SU-DHL-6 (cell line): Measurements from ENCODE around the gene AGBL4.
"Not testable (repeated sequence)": the region's sequence is repeated elsewhere in the genome, so short reads cannot be mapped to it uniquely, and the experiment has no call there.

Source experiments
- H2AFZ ChIP-seq: fragments of 200-600 bp; sonication (generic); 2 replicates; pipeline ENCODE4 v1.6.1; 2014; ENCODE audit warnings: low read depth, mild to moderate bottlenecking, moderate library complexity, mixed read lengths, antibody characterized with exemption, low read length; ENCODE audit not compliant: severe bottlenecking
- H3F3A ChIP-seq: fragments of 200-600 bp; shearing (Covaris generic); 2 replicates; pipeline ENCODE4 v1.6.0; 2016; ENCODE audit warnings: antibody characterized with exemption, mild to moderate bottlenecking; ENCODE audit not compliant: insufficient read depth
- H3K27ac ChIP-seq: fragments of 200-600 bp; sonication (generic); 2 replicates; pipeline ENCODE4 v1.5.1; 2016; ENCODE audit warnings: low read depth, mild to moderate bottlenecking, low read length, moderate library complexity, mixed read lengths
- H3K27me3 ChIP-seq: fragments of 200-600 bp; sonication (generic), shearing (Covaris generic); 2 replicates; pipeline ENCODE4 v1.6.0; 2014; ENCODE audit warnings: mild to moderate bottlenecking, low read length
- H3K36me3 ChIP-seq: fragments of 200-600 bp; sonication (generic); 2 replicates; pipeline ENCODE4 v1.6.1; 2014; ENCODE audit warnings: mild to moderate bottlenecking, low read length, mixed read lengths
- H3K4me2 ChIP-seq: fragments of 300-600, 200-600 bp; shearing (Covaris generic), sonication (generic); 2 replicates; pipeline ENCODE4 v1.6.0; 2014; ENCODE audit warnings: low read length, low read depth, mild to moderate bottlenecking; ENCODE audit not compliant: poor library complexity, severe bottlenecking
- H3K4me3 ChIP-seq: fragments of 200-600 bp; sonication (generic); 2 replicates; pipeline ENCODE4 v1.5.1; 2014; ENCODE audit warnings: antibody characterized with exemption, low read length, mild to moderate bottlenecking, mixed read lengths; ENCODE audit not compliant: insufficient read depth, poor library complexity, severe bottlenecking
- H3K79me2 ChIP-seq: fragments of 200-600 bp; sonication (generic); 2 replicates; pipeline ENCODE4 v1.6.1; 2014; ENCODE audit warnings: mild to moderate bottlenecking, low read length, moderate library complexity; ENCODE audit not compliant: insufficient read depth
- H3K9ac ChIP-seq: fragments of 200-600 bp; sonication (generic); 2 replicates; pipeline ENCODE4 v1.7.0; 2014; ENCODE audit warnings: mild to moderate bottlenecking, low read length
- H3K9me2 ChIP-seq: fragments of 200-600 bp; sonication (generic); replicated peaks from 2 replicates; pipeline ENCODE4 v1.6.1; 2014; ENCODE audit warnings: low read length; ENCODE audit not compliant: insufficient read depth
- H3K9me3 ChIP-seq: fragments of 200-600 bp; sonication (generic); 2 replicates; pipeline ENCODE4 v1.6.1; 2014; ENCODE audit warnings: low read length, mixed read lengths; ENCODE audit not compliant: insufficient read depth
- H4K20me1 ChIP-seq: fragments of 200-600 bp; sonication (generic); 2 replicates; pipeline ENCODE4 v1.6.1; 2014; ENCODE audit warnings: low read depth, mild to moderate bottlenecking, antibody characterized with exemption, low read length, moderate library complexity, mixed read lengths
- CTCF ChIP-seq: fragments of 200-600 bp; sonication (generic); IDR thresholded peaks from one replicate; pipeline ENCODE4 v1.5.1; 2017; ENCODE audit warnings: antibody characterized with exemption, mild to moderate bottlenecking, low read length, moderate library complexity; ENCODE audit not compliant: insufficient read depth, poor library complexity, severe bottlenecking
- EZH2phosphoT487 ChIP-seq: fragments of 200-600 bp; sonication (generic), shearing (Covaris generic); conservative IDR thresholded peaks from 2 replicates; pipeline ENCODE4 v1.6.1; 2018; ENCODE audit warnings: mild to moderate bottlenecking, antibody characterized with exemption, low read length, moderate library complexity, mixed read lengths

The AGBL4 gene

DNA sequence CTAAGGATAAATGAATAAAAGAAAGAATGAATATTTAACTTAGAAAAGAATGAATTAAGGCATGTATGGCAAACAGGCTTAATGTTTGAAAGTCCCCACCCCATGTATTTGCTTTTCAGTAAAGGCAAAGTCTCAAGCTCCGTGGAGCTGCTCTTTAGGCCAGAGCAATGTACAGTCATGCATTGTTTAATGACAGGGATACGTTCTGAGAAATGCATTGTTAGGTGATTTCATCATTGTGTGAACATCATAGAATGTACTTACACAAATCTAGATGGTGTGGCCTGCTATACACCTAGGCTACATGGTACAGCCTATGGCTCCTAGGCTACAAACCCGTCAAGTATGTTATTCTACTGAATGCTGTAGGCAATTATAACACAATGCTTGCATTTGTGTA lies 1500.2 kb downstream of the AGBL4 start:
- Histone ChIP-seq H3K79me2 (no peaks in the 10 kb centered on the region), H4K20me1 (no peaks in the 10 kb centered on the region), H3K9me2 (no peaks in the 10 kb centered on the region), H3F3A (no peaks in the 10 kb centered on the region), H3K4me3 (no peak overlapping the region), H3K4me2 (no peak overlapping the region), H2AFZ (no peak overlapping the region), H3K36me3 (no peaks in the 10 kb centered on the region), H3K9me3 (no peaks in the 10 kb centered on the region), H3K9ac (no peak overlapping the region), H3K27ac (no peak overlapping the region), H3K27me3 (no peaks in the 10 kb centered on the region)
- TF ChIP-seq EZH2phosphoT487 (no peak), CTCF (no peak)

DNA sequence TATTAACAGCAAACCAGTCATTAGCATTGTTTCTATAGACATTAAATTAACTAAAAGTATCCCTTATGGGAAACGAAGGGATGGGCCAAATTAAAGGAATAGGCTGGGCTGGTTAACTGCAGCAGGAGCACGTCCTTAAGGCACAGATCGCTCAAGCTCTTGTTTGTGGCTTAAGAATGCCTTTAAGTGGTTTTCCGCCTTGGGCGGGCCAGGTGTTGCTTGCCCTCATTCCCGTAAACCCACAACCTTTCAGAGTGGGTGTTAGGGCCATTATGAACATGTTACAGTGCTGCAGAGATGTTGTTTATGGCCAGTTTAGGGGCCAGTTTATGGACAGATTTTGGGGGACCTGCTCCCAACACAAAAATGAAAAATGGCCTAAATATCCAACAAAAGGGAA lies 1503.9 kb downstream of the AGBL4 start:
- H3K27ac ChIP-seq, H3K4me2 ChIP-seq, H3F3A ChIP-seq, H3K27me3 ChIP-seq, H3K4me3 ChIP-seq, H3K9me3 ChIP-seq, H3K9me2 ChIP-seq, H3K36me3 ChIP-seq, H3K9ac ChIP-seq, H3K79me2 ChIP-seq, H4K20me1 ChIP-seq, H2AFZ ChIP-seq: not testable (repeated sequence)

- Histone ChIP-seq H4K20me1 (no peaks in the 10 kb centered on the region), H3K4me2 (no peak overlapping the region), H2AFZ (no peak overlapping the region), H3K79me2 (no peaks in the 10 kb centered on the region), H3K27ac (no peak overlapping the region), H3K36me3 (no peaks in the 10 kb centered on the region), H3K27me3 (no peaks in the 10 kb centered on the region), H3K4me3 (no peak overlapping the region), H3F3A (no peaks in the 10 kb centered on the region), H3K9ac (no peak overlapping the region), H3K9me3 (no peaks in the 10 kb centered on the region), H3K9me2 (no peaks in the 10 kb centered on the region)
- no peak for TF ChIP-seq CTCF
- no peak for TF ChIP-seq EZH2phosphoT487
Observed at GRCh38 chr1:48506870-48507269, 1516.9 kb downstream of the AGBL4 start.

- Histone ChIP-seq H4K20me1 (no peaks in the 10 kb centered on the region), H3K79me2 (no peaks in the 10 kb centered on the region), H3K4me3 (no peak overlapping the region), H3K9me3 (no peaks in the 10 kb centered on the region), H3K4me2 (no peak overlapping the region), H3K36me3 (no peaks in the 10 kb centered on the region), H3K27ac (no peak overlapping the region), H3K27me3 (no peaks in the 10 kb centered on the region), H2AFZ (no peak overlapping the region), H3F3A (no peaks in the 10 kb centered on the region), H3K9ac (no peak overlapping the region), H3K9me2 (no peaks in the 10 kb centered on the region)
- TF ChIP-seq CTCF (no peak), EZH2phosphoT487 (no peak)
Observed at GRCh38 chr1:48500541-48501450, 1523.0 kb downstream of the AGBL4 start.
